Measurements from ENCODE around the gene IL36B. TPM values are rescaled to one million over a fixed set of nuclear protein-coding genes. Genes with fewer than 3 reads are reported as not detected.

Gene IL36B
- total RNA-seq, 1 donor from 2014 or later, result 0.20 TPM

DNA sequence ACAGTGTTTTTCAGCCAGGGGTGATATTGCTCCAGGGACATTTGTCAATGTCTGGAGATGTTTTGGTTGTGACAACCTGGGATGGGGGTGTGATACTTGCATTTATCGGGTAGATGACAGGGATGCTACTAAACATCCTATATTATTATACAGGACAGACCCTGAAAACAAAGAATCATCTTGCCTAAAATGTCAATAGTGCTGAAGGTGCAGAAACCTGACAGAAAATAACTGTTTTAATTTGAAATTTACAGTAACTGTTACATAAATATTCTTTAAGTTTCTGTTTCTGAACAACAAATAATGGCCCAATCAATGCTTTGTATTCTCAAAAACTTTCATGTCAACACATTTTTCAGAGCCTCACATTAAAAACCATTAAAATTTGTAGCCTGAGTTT is 45.4 kb downstream of the IL36B start:
- no peak for DNase-seq

DNA sequence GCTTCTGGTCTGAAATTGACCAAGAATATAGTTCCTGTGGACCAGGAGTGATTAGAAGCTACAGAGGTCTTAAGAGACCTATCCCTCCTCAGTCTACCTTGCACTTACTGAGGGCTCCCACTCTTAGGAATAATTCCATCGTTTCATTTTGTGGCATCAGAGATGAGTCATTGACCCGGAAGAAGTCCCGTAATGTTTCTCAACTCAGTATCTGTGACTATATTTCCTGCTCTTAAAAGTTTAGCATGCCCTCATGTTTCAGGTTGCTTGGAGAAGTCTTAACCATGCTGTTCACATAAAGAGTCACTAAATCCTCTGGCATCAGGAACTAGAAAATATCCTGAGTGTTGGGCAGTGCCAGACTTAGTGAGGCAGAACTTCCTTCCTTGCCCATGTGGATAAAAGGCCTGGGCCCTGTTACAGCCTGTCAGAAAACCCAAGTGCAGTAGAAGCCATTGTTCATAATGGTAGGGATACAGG is 47.6 kb downstream of the IL36B start, which contains the start of gene IL36A:
Gene IL36A (plus strand): TSS at position 430 of the 480 bp plus-strand sequence. CDS start 413 bp downstream, outside the sequence.
- no peak for DNase-seq

DNA sequence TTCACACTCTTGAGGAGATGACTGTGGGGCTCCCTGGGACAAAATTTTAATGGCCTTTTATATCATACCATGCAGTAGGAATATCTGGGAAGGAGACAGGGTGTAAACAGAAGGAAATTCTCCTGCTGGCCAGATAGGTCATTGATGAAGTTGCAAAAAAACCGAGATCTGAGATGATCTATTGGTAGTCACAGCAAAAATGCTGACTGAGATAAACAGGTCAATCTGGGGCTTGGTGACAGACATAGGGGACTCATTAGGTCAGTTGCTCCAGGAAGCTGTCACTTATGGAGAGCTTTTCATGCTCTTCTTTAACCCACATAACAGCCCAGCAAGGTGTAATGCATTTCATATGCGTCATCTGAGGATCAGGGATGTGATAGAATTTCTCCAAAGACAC is 50.0 kb downstream of the IL36B start:
- DNase-seq, result no peak

DNA sequence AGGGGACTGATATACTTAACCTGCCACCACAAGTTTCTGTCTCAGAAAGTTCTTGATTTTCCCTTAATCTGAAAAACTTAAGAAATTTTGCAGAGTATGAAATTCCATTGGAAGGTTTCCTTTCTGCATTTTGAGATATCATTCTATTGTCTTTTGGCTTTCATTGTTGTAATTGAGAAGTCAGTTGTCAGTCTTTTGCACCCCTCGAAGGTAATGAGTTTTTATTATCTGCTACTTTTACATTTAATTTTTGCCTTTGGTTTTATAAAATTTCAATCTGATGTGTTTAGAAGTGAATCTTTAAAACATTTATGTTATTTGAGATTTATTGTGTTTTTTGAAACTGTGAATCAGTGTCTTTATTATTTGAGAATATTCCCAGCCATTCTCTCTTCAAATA is 52.2 kb downstream of the IL36B start:
- DNase-seq, result no peak

DNA sequence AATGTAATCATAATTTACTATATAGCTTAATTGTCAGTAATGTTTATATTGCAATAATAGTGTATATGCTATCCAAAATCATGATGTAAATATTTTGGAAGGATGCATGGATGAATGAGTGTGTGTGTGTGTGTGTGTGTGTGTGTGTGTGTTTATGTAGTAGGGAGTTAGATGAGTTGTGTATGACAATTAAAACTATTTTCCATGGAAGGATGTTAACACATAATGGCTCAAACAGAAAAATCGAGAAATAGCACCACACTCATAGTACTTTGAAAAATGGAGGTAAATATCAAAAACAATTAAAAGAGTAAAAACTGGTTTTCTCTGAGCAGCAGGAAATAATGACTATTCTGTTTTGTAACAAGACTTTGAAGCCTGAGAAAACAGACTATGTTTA is 55.5 kb downstream of the IL36B start:
- DNase-seq, result no peak

DNA sequence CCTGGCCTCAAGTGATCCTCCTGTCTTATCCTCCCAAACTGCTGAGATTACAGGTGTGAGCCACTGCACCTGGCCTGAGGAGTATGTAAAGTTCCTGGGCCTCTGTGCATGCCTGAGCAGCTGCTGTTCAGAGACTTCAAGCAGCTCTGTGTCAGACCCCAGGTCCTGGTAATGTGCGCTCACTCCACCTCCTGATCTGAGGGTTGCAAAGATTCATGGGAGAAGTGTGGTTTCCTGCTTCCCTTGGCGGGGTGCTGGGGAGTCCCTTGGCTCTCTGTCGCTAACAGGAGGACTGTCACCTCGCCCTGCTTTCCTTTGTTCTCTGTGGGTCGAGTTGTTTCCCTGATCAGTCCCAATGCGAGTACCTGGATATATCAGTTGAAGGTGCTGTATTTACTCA is 56.0 kb downstream of the IL36B start:
- DNase-seq, result no peak

DNA sequence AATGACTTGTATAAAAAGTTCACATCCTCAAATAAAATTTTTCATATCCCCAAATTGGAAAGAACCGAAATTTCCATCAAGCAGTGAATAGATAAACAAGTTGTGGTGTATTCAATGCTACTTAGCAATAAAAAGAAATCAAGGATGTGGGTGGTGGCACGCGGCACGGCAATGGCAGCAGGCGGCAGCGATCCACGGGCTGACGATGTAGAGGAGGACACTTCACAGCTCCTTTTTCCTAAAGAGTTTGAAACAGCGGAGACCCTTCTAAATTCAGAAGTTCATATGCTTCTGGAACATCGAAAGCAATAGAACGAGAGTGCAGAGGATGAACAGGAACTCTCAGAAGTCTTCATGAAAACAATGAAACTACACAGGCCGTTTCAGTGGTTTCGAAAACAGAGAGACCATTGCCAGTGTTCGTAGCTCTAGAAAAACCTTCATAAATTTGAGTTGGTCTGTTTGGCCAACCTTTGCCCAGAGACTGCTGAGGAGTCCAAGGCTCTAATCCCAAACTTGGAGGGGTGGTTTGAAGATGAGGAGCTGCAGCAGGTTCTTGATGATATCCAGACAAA is 57.2 kb downstream of the IL36B start:
- no peak for DNase-seq

DNA sequence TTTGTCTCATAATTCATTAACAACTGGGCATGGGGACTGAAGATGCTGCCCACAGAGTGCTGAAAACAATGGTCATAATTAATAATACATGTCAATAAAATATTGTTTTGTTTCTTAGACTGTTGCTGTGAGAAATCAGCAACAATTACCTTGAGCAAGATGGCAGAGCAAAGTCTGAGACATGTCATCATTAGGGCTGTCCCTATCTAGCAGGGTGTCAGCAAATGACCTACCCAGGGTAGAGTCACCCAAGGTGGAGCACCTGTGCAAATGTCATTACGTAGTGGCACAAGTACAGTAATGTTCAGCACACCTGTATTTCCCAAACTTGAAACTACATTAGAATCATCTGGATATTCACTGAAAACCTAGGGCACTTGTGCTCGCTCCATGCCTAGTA is 58.0 kb downstream of the IL36B start:
- no peak for DNase-seq

DNA sequence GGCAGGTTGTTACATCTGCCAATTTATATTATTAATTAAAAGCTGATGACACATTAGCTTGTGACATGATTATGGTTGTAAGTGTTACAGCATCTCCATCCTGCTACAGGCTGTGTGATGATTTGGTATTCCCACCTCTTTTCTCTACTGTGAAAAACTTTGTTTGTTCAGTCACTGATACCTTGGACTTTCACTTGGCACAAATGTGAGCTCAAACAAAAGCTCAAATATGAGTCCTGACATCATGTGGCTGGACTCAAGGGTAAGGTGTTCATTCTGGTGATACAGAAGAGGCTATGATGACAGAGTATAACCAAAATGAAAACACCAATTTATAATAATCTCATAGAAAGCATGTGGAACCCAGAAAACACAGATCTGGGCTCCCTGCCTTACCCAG is 58.8 kb downstream of the IL36B start:
- DNase-seq, result no peak

DNA sequence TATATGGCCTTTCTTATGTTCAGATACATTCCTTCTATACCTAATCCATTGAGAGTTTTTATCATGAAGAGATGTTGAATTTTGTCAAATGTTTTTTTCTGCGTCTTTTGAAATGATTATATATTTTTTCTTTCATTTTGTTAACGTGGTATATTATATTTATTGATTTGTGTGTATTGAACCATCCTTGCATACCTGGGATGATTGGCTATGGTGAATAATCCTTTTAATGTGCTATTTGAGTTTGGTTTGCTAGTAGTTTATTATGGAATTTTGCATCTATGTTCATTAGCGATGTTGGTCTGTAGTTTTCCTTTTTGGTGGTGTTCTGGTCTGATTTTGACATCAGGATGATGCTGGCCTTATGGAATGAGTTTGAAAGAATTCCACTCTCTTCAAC is 63.1 kb downstream of the IL36B start:
- no peak for DNase-seq

DNA sequence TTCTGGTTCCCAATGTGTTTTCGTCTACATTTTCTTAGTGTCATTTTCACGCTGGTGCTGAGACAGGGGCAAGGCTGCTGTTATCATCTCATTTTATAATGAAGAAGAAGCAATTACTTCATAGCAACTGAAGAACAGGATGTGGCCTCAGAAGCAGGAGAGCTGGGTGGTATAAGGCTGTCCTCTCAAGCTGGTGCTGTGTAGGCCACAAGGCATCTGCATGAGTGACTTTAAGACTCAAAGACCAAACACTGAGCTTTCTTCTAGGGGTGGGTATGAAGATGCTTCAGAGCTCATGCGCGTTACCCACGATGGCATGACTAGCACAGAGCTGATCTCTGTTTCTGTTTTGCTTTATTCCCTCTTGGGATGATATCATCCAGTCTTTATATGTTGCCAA is 67.6 kb downstream of the IL36B start:
- DNase-seq, result no peak

DNA sequence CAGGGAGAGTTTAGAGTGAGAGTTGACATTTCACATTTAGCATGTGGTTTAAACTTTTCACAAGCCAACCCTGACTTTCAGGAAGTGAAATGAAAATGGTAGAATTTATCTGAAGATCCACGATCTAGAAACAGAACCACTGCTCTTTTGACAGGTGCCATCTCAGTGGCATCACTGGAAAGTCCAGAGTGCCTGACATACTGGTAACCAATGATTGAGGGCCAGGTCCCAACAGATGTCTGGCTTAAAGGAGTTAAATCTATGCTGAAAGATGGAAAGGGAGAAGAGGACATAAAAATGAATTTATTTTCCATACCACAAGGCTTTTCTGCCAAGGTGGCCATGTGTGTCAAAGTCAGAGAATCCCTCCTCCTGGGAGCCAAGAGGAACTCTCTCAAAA is 72.1 kb downstream of the IL36B start:
- no peak for DNase-seq

DNA sequence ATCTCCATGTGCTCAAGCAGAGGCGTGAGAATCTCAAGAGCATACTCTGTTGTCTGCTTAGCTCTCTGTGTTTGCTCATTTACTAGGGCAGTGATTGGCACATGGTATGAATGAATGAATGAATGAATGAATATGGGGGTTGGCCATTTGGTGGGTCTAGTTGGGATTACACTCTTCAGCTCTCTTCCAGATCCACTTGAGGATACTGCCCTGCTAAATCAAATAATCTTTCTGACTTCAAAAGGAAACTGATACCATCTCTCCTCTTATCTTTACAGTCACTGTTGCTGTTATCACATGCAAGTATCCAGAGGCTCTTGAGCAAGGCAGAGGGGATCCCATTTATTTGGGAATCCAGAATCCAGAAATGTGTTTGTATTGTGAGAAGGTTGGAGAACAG is 72.9 kb downstream of the IL36B start:
- DNase-seq, result no peak

DNA sequence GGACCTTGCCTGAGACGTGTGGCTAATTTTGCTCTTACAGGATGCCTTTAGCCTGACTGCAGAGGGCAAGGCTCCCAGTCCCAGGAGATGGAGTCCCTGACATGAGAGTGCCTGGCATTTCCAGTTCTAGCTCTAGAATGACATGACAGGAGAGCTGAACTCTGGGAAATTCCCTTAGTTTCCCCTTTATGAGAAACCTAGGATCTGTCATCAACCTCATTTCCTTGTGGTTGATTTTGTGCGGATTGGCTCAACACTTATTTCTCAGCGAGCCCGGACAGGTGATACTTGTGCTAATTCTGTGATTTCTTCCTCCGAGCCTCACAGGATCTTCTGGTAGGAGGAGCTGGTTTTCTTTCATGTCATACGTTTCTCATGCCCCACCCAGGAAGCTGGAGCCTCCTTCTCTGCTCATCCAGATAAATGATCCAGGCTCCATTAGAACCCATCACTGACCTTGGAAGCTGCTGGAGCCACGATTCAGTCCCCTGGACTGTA is 75.1 kb downstream of the IL36B start, which contains the start of gene IL36G:
Gene IL36G (plus strand): TSS at position 448 of the 498 bp plus-strand sequence. CDS start 633 bp downstream, outside the sequence.
- DNase-seq, result no peak

Small RNA genes within 50 kb of the gene (small RNA-seq; reads per million reads assigned to genes)
- gene HMGN2P23 (ENCODE audit: low replicate concordance) (not detected), gene RNU6-1180P (ENCODE audit: low replicate concordance) (0.12 reads per million)

Other genes starting within 250 kb of the IL36B start
- 2.4 TPM for gene IL1B, start 216.1 kb downstream of the IL36B start, total RNA-seq
- 2.0 TPM for gene IL37, start 141.7 kb downstream of the IL36B start, total RNA-seq
- 4.4 TPM for gene IL36G, start 74.9 kb downstream of the IL36B start, total RNA-seq
- gene IL36A, start 47.4 kb downstream of the IL36B start, total RNA-seq, result not detected
- 10.9 TPM for gene IL36RN, start 6.3 kb upstream of the IL36B start, total RNA-seq
- gene IL1F10, start 15.1 kb upstream of the IL36B start, total RNA-seq, result 2.7 TPM
- gene IL1RN, start 74.7 kb upstream of the IL36B start, total RNA-seq, result 20.7 TPM
- gene PSD4, start 121.1 kb upstream of the IL36B start, total RNA-seq, result 12.9 TPM
- 0.30 TPM for gene PAX8, start 226.1 kb upstream of the IL36B start, total RNA-seq